HG02885 (cell line): Measurements from ENCODE around the gene HLX.

Experiments
- ATAC-seq: cut with Tn5 transposase; IDR thresholded peaks from one replicate; pipeline ENCODE4 v1.9.1; 2021; ENCODE audit warnings: mild to moderate bottlenecking; ENCODE audit not compliant: unreplicated experiment, poor library complexity

The HLX gene

GRCh38 chr1:220880726-220881506 is 1.7 kb downstream of the HLX start:
- no peak for ATAC-seq

- ATAC-seq: no peak
Observed at GRCh38 chr1:220882061-220882891, 3.0 kb downstream of the HLX start.

- no peak for ATAC-seq
Observed at GRCh38 chr1:220884109-220884980, 5.1 kb downstream of the HLX start.

- no peak for ATAC-seq
Observed at GRCh38 chr1:220884981-220885918, 6.0 kb downstream of the HLX start.

- no peak for ATAC-seq
Observed at GRCh38 chr1:220885971-220886370, 6.7 kb downstream of the HLX start.

- no peak for ATAC-seq
Observed at GRCh38 chr1:220886470-220887201, 7.4 kb downstream of the HLX start.

GRCh38 chr1:220887202-220887519 is 7.9 kb downstream of the HLX start:
- no peak for ATAC-seq

- no peak for ATAC-seq
Observed at GRCh38 chr1:220887520-220888416, 8.5 kb downstream of the HLX start.

GRCh38 chr1:220888417-220888986 is 9.3 kb downstream of the HLX start:
- no peak for ATAC-seq

- no peak for ATAC-seq
Observed at GRCh38 chr1:220889333-220889732, 10.1 kb downstream of the HLX start.

GRCh38 chr1:220889848-220890287 is 10.6 kb downstream of the HLX start:
- ATAC-seq: no peak

GRCh38 chr1:220890602-220891001 is 11.4 kb downstream of the HLX start:
- no peak for ATAC-seq

- no peak for ATAC-seq
Observed at GRCh38 chr1:220891224-220892085, 12.2 kb downstream of the HLX start.

GRCh38 chr1:220892086-220892376 is 12.8 kb downstream of the HLX start:
- no peak for ATAC-seq

GRCh38 chr1:220892997-220893700 is 13.9 kb downstream of the HLX start:
- ATAC-seq: no peak

- ATAC-seq: no peak
Observed at GRCh38 chr1:220893701-220894024, 14.4 kb downstream of the HLX start.
